ENCODE data around the gene DNAAF1. TPM values are rescaled to one million over a fixed set of nuclear protein-coding genes. Genes with fewer than 3 reads are reported as not detected.
"Not testable (repeated sequence)": the region's sequence is repeated elsewhere in the genome, so short reads cannot be mapped to it uniquely, and the experiment has no call there.

The DNAAF1 gene
- total RNA-seq: under 0.01 TPM

GRCh38 chr16:84144859-84145639 is at the start of gene DNAAF1, which contains the start of gene HSDL1:
Gene DNAAF1, plus strand, starts transcription at chr16:84145308. Its CDS starts 133 bp downstream, at chr16:84145441.
Gene HSDL1, minus strand, starts transcription at chr16:84145177. Its CDS starts 13,856 bp downstream, at chr16:84131321.
- DNase-seq (ENCODE audit: low read depth in 2 of 3, low spot score in 2 of 3): peak; percentile 91 to 95 (median 92)

DNA sequence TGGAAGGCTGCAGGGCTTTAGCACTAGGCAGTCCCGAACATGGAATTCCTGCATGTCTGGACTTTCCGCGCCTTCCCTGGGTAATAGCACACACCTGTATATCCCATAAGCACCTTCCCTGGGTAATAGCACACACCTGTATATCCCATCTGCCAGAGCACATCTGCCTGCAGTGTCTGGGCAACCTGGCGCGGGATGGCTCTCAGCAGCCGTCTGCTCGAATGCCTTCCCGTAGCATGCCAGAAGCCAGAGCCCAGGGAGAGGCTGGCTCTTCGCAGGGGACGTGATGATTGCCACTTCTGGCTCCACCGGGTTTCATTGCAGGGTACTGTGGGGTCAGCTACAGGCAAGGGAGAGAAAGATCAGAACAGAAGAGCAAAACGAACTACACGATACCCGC is 49.6 kb upstream of the DNAAF1 start:
- DNase-seq (ENCODE audit: low read depth in 2 of 3, low spot score in 2 of 3): no peak

DNA sequence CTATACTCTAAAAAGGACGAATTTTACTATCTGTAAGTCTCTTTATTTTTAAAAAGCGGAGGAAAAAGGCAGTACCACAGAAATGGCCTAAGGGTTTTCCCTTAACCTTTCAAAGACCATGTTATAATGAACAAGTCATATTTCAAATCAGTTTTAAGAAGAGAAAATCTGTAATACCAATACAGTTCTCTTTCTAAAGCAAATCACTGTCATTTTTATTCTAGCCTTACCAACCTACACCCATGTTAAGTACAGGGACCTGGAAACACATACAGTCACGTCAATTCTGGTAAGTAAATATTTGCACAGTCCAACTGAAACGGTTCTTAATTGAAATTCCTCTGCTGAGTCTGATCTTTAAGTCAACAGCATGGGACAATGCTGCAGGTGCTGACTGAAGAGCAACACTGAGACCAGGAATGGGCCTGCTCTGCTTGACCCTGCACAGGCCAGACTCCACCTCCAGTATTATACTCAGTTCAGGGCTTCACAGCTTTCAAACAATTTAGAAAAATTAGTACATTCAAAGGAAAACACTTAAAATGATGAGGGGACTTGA is 48.6 kb upstream of the DNAAF1 start:
- DNase-seq (ENCODE audit: low read depth in 2 of 3, low spot score in 2 of 3): no peak

- DNase-seq (ENCODE audit: low read depth in 2 of 3, low spot score in 2 of 3): no peak
Observed at GRCh38 chr16:84098939-84099338, 46.2 kb upstream of the DNAAF1 start.

- no peak for DNase-seq (ENCODE audit: low read depth in 2 of 3, low spot score in 2 of 3)
Observed at GRCh38 chr16:84103678-84104077, 41.4 kb upstream of the DNAAF1 start.

GRCh38 chr16:84104231-84104630 is 40.9 kb upstream of the DNAAF1 start:
- no peak for DNase-seq (ENCODE audit: low read depth in 2 of 3, low spot score in 2 of 3)

DNA sequence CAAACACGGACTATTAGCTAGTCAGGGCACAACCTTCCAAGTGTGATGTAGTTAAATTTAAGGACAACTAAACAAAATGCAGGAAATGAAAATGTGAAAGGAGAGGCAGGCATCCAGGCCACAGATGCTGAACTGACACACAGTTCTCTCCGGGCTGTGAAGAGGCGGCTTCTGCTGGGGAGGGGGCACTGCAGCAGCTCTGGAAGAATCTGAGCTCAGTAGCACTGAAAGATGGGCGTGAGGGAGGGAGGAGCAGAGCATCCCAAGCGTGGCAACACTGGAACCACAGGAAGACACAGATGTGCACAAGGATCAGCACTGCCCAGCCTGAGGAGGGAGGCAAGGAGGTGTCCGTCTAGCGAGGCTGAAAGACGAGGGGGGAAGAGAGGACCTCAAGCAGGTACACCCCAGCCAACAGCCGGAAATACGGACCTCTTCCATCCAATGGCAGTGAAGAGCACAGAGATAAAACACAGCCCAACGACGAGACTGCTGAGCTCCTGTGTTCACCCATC is 39.8 kb upstream of the DNAAF1 start:
- no peak for DNase-seq (ENCODE audit: low read depth in 2 of 3, low spot score in 2 of 3)

GRCh38 chr16:84105948-84106740 is 39.0 kb upstream of the DNAAF1 start:
- DNase-seq (ENCODE audit: low read depth in 2 of 3, low spot score in 2 of 3): no peak

DNA sequence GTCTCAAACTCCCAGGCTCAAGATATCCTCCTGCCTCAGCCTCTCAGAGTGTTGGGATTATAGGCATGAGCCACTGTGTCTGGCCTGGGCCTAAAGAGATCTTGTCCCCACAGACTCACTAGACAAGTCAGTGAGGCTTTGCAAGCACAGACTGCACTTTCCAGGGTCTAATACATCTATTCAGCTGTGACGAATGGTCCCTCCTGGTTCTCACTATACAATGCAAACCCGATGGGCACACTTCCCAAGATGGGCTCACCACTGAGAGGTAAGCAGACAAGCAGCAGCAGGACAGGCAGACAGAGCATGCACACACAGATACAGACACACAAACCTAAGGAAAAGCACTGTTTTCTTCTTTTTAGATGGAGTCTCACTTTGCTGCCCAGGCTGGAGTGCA is 37.2 kb upstream of the DNAAF1 start:
- no peak for DNase-seq (ENCODE audit: low read depth in 2 of 3, low spot score in 2 of 3)

GRCh38 chr16:84109598-84110335 is 35.3 kb upstream of the DNAAF1 start:
- DNase-seq (ENCODE audit: low read depth in 2 of 3, low spot score in 2 of 3): no peak

DNA sequence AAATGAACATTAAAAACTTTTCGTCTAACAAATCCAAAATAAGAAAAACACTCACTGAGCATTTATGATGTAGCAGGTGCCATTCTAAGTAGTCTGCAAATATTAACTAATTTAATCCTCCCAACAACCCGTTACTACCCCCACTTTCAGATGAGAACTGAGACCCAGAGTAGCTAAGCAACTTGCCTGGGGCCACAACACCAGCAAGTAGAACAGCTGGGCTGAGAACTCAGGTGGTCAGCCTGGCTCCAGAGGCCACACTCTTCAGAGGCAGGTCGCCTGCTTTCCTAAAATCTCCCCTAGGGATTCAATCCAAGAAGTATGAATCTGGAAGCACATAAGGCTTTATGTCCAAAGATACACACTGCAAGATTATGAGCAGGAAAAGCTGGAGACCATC is 34.6 kb upstream of the DNAAF1 start:
- no peak for DNase-seq (ENCODE audit: low read depth in 2 of 3, low spot score in 2 of 3)

DNA sequence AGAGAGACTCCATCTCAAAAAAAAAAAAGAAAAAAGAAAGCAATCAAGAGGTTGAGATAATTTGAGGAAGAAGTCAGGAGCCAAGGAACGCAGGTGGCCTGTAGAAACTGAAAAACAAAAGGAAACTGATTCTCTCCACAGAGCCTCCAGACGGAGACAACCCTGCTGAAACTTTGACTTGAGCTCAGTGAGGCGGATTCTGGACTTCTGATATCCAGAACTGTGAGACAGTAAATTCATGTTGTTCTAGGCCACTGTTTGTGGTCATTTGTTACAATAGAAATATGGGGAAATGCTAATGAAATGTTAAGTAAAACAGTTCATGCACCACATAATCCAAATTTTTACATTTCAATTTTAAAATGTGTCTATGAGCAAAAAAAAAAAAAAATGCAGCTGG is 33.6 kb upstream of the DNAAF1 start:
- no peak for DNase-seq (ENCODE audit: low read depth in 2 of 3, low spot score in 2 of 3)

GRCh38 chr16:84111949-84112348 is 33.2 kb upstream of the DNAAF1 start:
- not testable (repeated sequence) for DNase-seq (ENCODE audit: low read depth in 2 of 3, low spot score in 2 of 3)

- DNase-seq (ENCODE audit: low read depth in 2 of 3, low spot score in 2 of 3): peak in 2 of 3 donors; percentile 52 to 59
Observed at GRCh38 chr16:84115919-84116719, 29.0 kb upstream of the DNAAF1 start.

DNA sequence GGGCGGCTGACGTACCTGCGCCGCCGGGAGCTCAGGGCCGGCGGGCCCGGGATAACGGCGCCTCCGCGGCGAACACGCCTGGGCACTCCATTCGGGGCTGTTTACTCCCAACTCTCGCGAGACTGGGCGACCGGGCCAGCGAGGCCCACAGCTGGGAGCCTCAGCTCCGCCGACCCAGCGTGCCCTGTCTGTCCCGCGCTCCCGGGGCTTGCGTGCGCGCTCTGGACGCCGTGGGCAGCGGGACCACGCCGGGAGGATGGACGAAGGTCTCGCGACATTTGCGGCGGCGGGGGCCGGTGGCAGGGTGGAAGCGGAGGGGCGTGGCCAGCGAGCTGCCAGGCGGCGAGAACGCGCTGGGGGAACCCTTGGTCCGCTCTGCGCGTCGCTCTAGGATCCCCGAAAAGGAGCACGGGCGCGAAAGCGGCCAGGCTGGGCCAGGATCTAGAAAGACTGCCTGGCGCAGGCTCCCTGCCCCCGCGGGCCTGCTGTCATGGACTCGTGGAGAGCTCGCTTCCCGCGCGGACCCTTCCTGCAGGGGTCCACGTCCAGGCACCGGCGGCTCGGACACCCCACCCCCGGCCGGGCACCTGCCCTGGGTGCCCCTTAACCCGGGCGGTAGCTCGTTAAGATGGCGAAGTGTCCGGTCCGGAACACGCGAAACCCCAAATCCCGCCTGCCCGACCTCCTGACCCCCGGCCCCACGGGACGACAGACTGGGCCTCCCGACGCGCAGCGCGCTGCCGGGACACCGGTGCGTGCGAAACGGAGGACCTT is 28.2 kb upstream of the DNAAF1 start, which contains the start of gene MBTPS1:
TSS of gene MBTPS1 (minus strand) at position 223 of the 774 bp plus-strand sequence. CDS start 15,159 bp downstream, outside the sequence.
- peak; percentile 94 to 98 (median 98) for DNase-seq (ENCODE audit: low read depth in 2 of 3, low spot score in 2 of 3)

DNA sequence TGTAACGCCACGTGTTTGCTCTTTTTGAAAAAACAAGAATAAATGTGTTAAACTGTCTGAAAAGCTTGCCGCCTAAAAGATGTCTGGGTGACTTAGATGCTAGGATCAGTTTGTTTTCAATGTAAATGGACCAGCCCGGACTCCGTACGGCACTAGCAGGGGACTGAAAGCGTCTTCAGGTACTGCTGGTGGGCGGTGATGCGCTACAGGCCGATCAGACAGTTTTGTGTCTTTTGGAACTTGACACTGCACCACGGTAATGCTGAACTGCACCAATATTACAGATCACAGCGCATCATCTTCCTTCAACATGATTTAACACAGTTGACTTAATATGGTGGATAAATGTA is 27.6 kb upstream of the DNAAF1 start:
- DNase-seq (ENCODE audit: low read depth in 2 of 3, low spot score in 2 of 3): peak in 2 of 3 donors; percentile 24 to 48

DNA sequence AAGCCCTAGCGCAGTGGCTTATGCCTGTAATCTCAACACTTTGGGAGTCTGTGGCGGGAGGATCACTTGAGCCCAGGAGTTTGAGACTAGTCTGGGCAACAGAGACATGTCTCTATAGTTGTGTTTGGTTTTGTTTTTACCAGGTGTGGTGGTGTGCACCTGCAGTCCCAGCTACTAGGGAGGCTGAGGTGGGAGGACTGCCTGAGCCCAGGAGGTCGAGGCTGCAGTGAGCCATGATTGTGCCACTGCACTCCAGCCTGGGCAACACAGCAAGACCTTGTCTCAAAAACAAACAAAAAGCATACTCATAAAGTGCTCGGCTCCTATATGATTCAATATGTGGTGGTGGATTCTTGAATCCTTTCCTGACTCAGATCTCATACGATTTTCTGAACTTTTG is 26.8 kb upstream of the DNAAF1 start:
- DNase-seq (ENCODE audit: low read depth in 2 of 3, low spot score in 2 of 3): not testable (repeated sequence)

DNA sequence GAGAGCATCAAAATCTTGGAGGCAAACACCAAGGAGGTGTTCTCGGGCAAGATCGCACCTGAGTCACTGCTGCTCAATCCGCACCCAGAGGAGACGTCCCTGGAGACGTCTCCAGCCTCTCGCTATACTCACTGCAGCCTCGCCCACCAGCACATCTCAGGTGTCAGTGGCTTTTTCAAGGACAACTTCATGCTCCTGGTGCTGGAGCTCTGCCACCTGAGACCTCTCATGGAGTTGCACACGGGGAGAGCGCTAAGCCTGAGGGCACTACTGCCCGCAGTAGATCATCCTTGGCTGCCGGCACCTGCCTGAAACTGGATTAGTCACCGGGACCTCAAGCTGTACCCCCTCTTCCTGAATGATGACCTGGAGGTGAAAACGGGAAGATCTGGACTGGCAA is 25.7 kb upstream of the DNAAF1 start:
- no peak for DNase-seq (ENCODE audit: low read depth in 2 of 3, low spot score in 2 of 3)

GRCh38 chr16:84120023-84120422 is 25.1 kb upstream of the DNAAF1 start:
- DNase-seq (ENCODE audit: low read depth in 2 of 3, low spot score in 2 of 3): no peak

Data from hematopoietic multipotent progenitor cell (in vitro differentiated cells).